DOHH2 (cell line): ENCODE measurements around the gene HLA-DMA.

Experiments
- CTCF ChIP-seq: fragments of 200-600 bp; sonication (generic); IDR thresholded peaks from one replicate; pipeline ENCODE4 v1.5.1; 2014; ENCODE audit warnings: antibody characterized with exemption, mild to moderate bottlenecking, low read depth, low read length; ENCODE audit not compliant: poor library complexity, severe bottlenecking
- EZH2phosphoT487 ChIP-seq: fragments of 200-600 bp; sonication (generic); IDR thresholded peaks from 2 replicates; pipeline ENCODE4 v1.6.1; 2017; ENCODE audit warnings: borderline replicate concordance, mild to moderate bottlenecking, antibody characterized with exemption, low read length, moderate library complexity, mixed read lengths

- TF ChIP-seq CTCF, result no peak
- no peak for TF ChIP-seq EZH2phosphoT487
Measured at GRCh38 chr6:32983493-32983848, 30.6 kb upstream of the HLA-DMA start.
